K562 (cell line): ENCODE data around the gene SGPL1. TPM values are rescaled to one million over a fixed set of nuclear protein-coding genes. Genes with fewer than 3 reads are reported as not detected.
A peak's percentile ranks its signal among the peaks of the same experiment; 100 is the strongest.

Experiments
- NFE2 ChIP-seq: IDR thresholded peaks from 2 replicates; pipeline ENCODE4 v1.6.1; 2014; ENCODE audit warnings: antibody characterized with exemption, low read depth
- RAD51 ChIP-seq: fragments of 450-650 bp; IDR thresholded peaks from 2 replicates; pipeline ENCODE4 v1.7.1; 2016; ENCODE audit warnings: low read depth, mild to moderate bottlenecking, borderline replicate concordance
- TEAD2 ChIP-seq: fragments of 450-650 bp; IDR thresholded peaks from 2 replicates; pipeline ENCODE4 v1.6.1; 2016; ENCODE audit warnings: missing genetic modification characterization, control low read depth, missing compliant biosample characterization
- polyA plus RNA-seq, 8 experiments: library from polyadenylated mRNA; depleted of rRNA in 4 of 8; stranded (reverse) in 5 of 8; unstranded in 3 of 8; fragments of >200 nt; fragmentation: Nextera tagmentation in 2 of 8; fragmentation: Illumina TruSeq in 1 of 8; extraction: Ambion mirVana in 2 of 8; extraction: Trizol in 1 of 8; gene quantifications; 2 replicates each; pipeline versions ENCODE4 v1.2.1 to v1.2.3, GENCODE V29; 2011 to 2014; ENCODE audit warnings: inconsistent platforms in 1 of 8, missing spikeins in 1 of 8
- total RNA-seq, 7 experiments: library from RNA; depleted of rRNA in 6 of 7; stranded (reverse); fragments of >200 nt in 6 of 7; fragmentation: Illumina TruSeq in 2 of 7; extraction: Trizol in 2 of 7; gene quantifications; 2 replicates each; pipeline versions ENCODE4 v1.2.1 to v1.2.3, GENCODE V29; 2011 to 2021; ENCODE audit warnings: low replicate concordance in 1 of 7
- TF ChIP-seq, protein P1 (sequence below): fragments of 450-650 bp; IDR thresholded peaks from 2 replicates; pipeline ENCODE4 v1.6.1; 2016; ENCODE audit warnings: borderline replicate concordance
- TF ChIP-seq, protein P2 (sequence below): sonication (generic); formaldehyde crosslinking; IDR thresholded peaks from 2 replicates; pipeline ENCODE4 v1.5.0; 2020; ENCODE audit warnings: missing genetic modification reagents
- TF ChIP-seq, protein P3 (sequence below): sonication (generic); formaldehyde crosslinking; IDR thresholded peaks from 2 replicates; pipeline ENCODE4 v1.9.0; 2022; ENCODE audit warnings: mild to moderate bottlenecking, missing genetic modification reagents

SGPL1 gene
- total and polyA plus RNA-seq, 9 of the 15 experiments (the other 6 are each of a cell fraction or from before 2014, with no cell fraction given) = 6.0 to 18.0 (median 8.7) TPM

DNA sequence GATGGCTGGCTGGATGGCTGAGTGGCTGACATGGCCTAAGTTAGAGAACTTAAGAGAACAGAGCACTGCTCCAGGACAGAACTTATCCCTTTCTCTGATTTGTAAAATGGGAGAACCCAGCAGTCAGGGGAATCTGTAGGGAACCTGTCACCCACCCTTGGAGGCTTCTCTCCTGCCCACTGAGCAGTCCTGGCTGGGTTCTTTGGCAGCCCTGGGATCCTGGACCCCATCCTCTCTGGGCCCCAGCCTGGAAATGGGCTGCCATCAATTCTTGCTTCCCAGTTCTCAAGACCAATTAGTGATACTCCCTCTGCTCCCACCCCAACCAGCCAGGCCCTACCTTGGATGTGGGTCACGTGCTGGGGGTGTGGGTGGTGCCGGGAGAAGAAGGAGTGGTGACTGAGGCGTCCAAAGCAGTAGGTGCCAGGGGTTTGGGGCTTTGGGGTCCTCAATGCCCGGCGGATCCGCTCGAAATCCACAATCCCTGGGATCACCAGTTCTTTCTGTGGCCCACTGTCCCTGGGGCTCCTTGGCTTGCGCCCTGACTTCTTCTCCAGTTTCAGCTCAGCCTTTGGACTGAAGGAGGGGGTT lies 34.2 kb upstream of the SGPL1 start (continued):
- TF ChIP-seq, protein P1, sequence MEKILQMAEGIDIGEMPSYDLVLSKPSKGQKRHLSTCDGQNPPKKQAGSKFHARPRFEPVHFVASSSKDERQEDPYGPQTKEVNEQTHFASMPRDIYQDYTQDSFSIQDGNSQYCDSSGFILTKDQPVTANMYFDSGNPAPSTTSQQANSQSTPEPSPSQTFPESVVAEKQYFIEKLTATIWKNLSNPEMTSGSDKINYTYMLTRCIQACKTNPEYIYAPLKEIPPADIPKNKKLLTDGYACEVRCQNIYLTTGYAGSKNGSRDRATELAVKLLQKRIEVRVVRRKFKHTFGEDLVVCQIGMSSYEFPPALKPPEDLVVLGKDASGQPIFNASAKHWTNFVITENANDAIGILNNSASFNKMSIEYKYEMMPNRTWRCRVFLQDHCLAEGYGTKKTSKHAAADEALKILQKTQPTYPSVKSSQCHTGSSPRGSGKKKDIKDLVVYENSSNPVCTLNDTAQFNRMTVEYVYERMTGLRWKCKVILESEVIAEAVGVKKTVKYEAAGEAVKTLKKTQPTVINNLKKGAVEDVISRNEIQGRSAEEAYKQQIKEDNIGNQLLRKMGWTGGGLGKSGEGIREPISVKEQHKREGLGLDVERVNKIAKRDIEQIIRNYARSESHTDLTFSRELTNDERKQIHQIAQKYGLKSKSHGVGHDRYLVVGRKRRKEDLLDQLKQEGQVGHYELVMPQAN = no peak
- TF ChIP-seq NFE2 (no peak), RAD51 (peak; percentile 35; the same call in 1 of the 2 replicates), TEAD2 (no peak)
- TF ChIP-seq, protein P2, sequence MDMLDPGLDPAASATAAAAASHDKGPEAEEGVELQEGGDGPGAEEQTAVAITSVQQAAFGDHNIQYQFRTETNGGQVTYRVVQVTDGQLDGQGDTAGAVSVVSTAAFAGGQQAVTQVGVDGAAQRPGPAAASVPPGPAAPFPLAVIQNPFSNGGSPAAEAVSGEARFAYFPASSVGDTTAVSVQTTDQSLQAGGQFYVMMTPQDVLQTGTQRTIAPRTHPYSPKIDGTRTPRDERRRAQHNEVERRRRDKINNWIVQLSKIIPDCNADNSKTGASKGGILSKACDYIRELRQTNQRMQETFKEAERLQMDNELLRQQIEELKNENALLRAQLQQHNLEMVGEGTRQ (CRISPR knock-in tag) = peak; percentile 78
- TF ChIP-seq, protein P3, sequence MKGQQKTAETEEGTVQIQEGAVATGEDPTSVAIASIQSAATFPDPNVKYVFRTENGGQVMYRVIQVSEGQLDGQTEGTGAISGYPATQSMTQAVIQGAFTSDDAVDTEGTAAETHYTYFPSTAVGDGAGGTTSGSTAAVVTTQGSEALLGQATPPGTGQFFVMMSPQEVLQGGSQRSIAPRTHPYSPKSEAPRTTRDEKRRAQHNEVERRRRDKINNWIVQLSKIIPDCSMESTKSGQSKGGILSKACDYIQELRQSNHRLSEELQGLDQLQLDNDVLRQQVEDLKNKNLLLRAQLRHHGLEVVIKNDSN (CRISPR knock-in tag) = peak; percentile 52
- TF ChIP-seq, all 486 proteins: peak for 4
